Mesendoderm (in vitro differentiated cells): Measurements from ENCODE around the gene TGFBR2.

Experiments
- DNase-seq: peaks from one replicate; pipeline ENCODE4 v3.0.0; 2013
- H2AK5ac ChIP-seq: 2 replicates; pipeline ENCODE4 v1.6.1; 2013; ENCODE audit warnings: low read length, inconsistent platforms
- H2BK120ac ChIP-seq: 2 replicates; pipeline ENCODE4 v1.6.1; 2013; ENCODE audit warnings: low read depth, mild to moderate bottlenecking, low read length, moderate library complexity, mixed read lengths
- H2BK15ac ChIP-seq: replicated peaks from 2 replicates; pipeline ENCODE4 v1.6.1; 2013; ENCODE audit warnings: low read depth, mild to moderate bottlenecking, moderate library complexity
- H2BK5ac ChIP-seq: 2 replicates; pipeline ENCODE4 v1.6.1; 2013; ENCODE audit warnings: low read length, inconsistent platforms
- H3K18ac ChIP-seq: 2 replicates; pipeline ENCODE4 v1.6.1; 2013; ENCODE audit warnings: mild to moderate bottlenecking, low read length, mixed read lengths
- H3K23ac ChIP-seq: one replicate; pipeline ENCODE4 v1.6.1; 2013; ENCODE audit warnings: low read length
- H3K27ac ChIP-seq: 2 replicates; pipeline ENCODE4 v1.5.1; 2013; ENCODE audit warnings: low read depth, mild to moderate bottlenecking, inconsistent platforms, low read length, moderate library complexity
- H3K27me3 ChIP-seq: 2 replicates; pipeline ENCODE4 v1.6.1; 2013; ENCODE audit warnings: low read length, control low read depth, mild to moderate bottlenecking, inconsistent platforms; ENCODE audit not compliant: insufficient read depth, poor library complexity
- H3K36me3 ChIP-seq: 2 replicates; pipeline ENCODE4 v1.6.1; 2013; ENCODE audit warnings: low read length, inconsistent platforms; ENCODE audit not compliant: control insufficient read depth, insufficient read depth
- H3K4ac ChIP-seq: one replicate; pipeline ENCODE4 v1.6.1; 2013; ENCODE audit warnings: low read depth, mild to moderate bottlenecking, low read length, moderate library complexity
- H3K4me1 ChIP-seq: 2 replicates; pipeline ENCODE4 v1.6.1; 2013; ENCODE audit warnings: low read depth, low read length, inconsistent platforms; ENCODE audit not compliant: control insufficient read depth
- H3K4me2 ChIP-seq: 2 replicates; pipeline ENCODE4 v1.6.1; 2013; ENCODE audit warnings: low read length
- H3K4me3 ChIP-seq: 2 replicates; pipeline ENCODE4 v1.5.1; 2013; ENCODE audit warnings: mild to moderate bottlenecking, low read length
- H3K56ac ChIP-seq: one replicate; pipeline ENCODE4 v1.6.1; 2013; ENCODE audit warnings: low read length
- H3K79me1 ChIP-seq: 2 replicates; pipeline ENCODE4 v1.6.1; 2013; ENCODE audit warnings: low read length, inconsistent platforms
- H3K79me2 ChIP-seq: 2 replicates; pipeline ENCODE4 v1.6.1; 2013; ENCODE audit warnings: mild to moderate bottlenecking, low read length; ENCODE audit not compliant: control insufficient read depth, insufficient read depth
- H3K9ac ChIP-seq: 2 replicates; pipeline ENCODE4 v1.6.1; 2013; ENCODE audit warnings: low read length, inconsistent platforms
- H4K5ac ChIP-seq: one replicate; pipeline ENCODE4 v1.6.1; 2013; ENCODE audit warnings: low read length
- H4K8ac ChIP-seq: one replicate; pipeline ENCODE4 v1.6.1; 2013; ENCODE audit warnings: low read depth, mild to moderate bottlenecking, control low read depth, low read length, moderate library complexity
- WGBS: extraction: QIAGEN DNeasy Blood & Tissue Kit; methylation state at CpG from one replicate; pipeline ENCODE4 v1.1.7; 2013; ENCODE audit warnings: low lambda C conversion rate, missing lambda C conversion rate; ENCODE audit not compliant: insufficient coverage; ENCODE audit errors: extremely low coverage; 5-methylcytosine and 5-hydroxymethylcytosine counted together

The TGFBR2 gene

GRCh38 chr3:30646181-30646876 lies 39.9 kb downstream of the TGFBR2 start:
- no peak for DNase-seq
- Histone ChIP-seq H3K79me2 (peaks cover 2% of the 10 kb centered on the region), H4K5ac (no peak overlapping the region), H3K36me3 (no peaks in the 10 kb centered on the region), H3K4ac (no peak overlapping the region), H3K27me3 (no peaks in the 10 kb centered on the region), H4K8ac (no peak overlapping the region), H3K27ac (no peak overlapping the region), H3K9ac (no peak overlapping the region), H3K4me2 (no peak overlapping the region), H2AK5ac (no peak overlapping the region), H3K18ac (no peak overlapping the region), H3K79me1 (peaks cover 4% of the 10 kb centered on the region), H3K4me1 (peaks cover 8% of the 10 kb centered on the region), H2BK15ac (no peak overlapping the region), H3K23ac (no peak overlapping the region), H3K4me3 (no peak overlapping the region), H3K56ac (no peak overlapping the region), H2BK120ac (no peak overlapping the region), H2BK5ac (no peak overlapping the region)
- WGBS = no CpG with 5 or more reads among the region's 5 CpGs

- no peaks in the 10 kb centered on the region for H3K79me1 ChIP-seq
- H2BK15ac ChIP-seq = no peak overlapping the region
- H3K56ac ChIP-seq = no peak overlapping the region
- no peak overlapping the region for H2AK5ac ChIP-seq
- no peak for DNase-seq
- no peak overlapping the region for H3K18ac ChIP-seq
- no peak overlapping the region for H2BK120ac ChIP-seq
- H3K23ac ChIP-seq = no peak overlapping the region
- H3K4me3 ChIP-seq = no peak overlapping the region
- WGBS = no CpG with 5 or more reads among the region's 5 CpGs
- H3K79me2 ChIP-seq = no peaks in the 10 kb centered on the region
- H4K5ac ChIP-seq = no peak overlapping the region
- H3K36me3 ChIP-seq = peaks cover 2% of the 10 kb centered on the region
- H2BK5ac ChIP-seq = no peak overlapping the region
- no peak overlapping the region for H3K27ac ChIP-seq
- H4K8ac ChIP-seq = no peak overlapping the region
- H3K9ac ChIP-seq = no peak overlapping the region
- no peaks in the 10 kb centered on the region for H3K27me3 ChIP-seq
- H3K4me2 ChIP-seq = no peak overlapping the region
- peaks cover 2% of the 10 kb centered on the region for H3K4me1 ChIP-seq
- no peak overlapping the region for H3K4ac ChIP-seq
These were observed 40.8 kb downstream of the TGFBR2 start for GRCh38 chr3:30646961-30647752.

GRCh38 chr3:30648670-30649357 lies 42.4 kb downstream of the TGFBR2 start:
- Histone ChIP-seq H3K4me2 (no peak overlapping the region), H3K79me1 (no peaks in the 10 kb centered on the region), H3K9ac (no peak overlapping the region), H3K4ac (no peak overlapping the region), H3K27ac (no peak overlapping the region), H3K56ac (no peak overlapping the region), H3K18ac (no peak overlapping the region), H2AK5ac (no peak overlapping the region), H3K79me2 (no peaks in the 10 kb centered on the region), H4K5ac (no peak overlapping the region), H2BK5ac (no peak overlapping the region), H3K4me1 (peaks cover 2% of the 10 kb centered on the region), H3K36me3 (peaks cover 2% of the 10 kb centered on the region), H3K4me3 (no peak overlapping the region), H2BK120ac (no peak overlapping the region), H4K8ac (no peak overlapping the region), H2BK15ac (no peak overlapping the region), H3K27me3 (no peaks in the 10 kb centered on the region), H3K23ac (no peak overlapping the region)
- no peak for DNase-seq
- whole genome bisulfite sequencing = no CpG with 5 or more reads among the region's 5 CpGs

GRCh38 chr3:30649572-30650318 lies 43.3 kb downstream of the TGFBR2 start:
- H3K4me1 ChIP-seq = peaks cover 2% of the 10 kb centered on the region
- H3K9ac ChIP-seq = no peak overlapping the region
- no peak overlapping the region for H2BK5ac ChIP-seq
- H2BK15ac ChIP-seq = no peak overlapping the region
- H3K36me3 ChIP-seq = peaks cover 2% of the 10 kb centered on the region
- H3K79me1 ChIP-seq = no peaks in the 10 kb centered on the region
- no peak overlapping the region for H2BK120ac ChIP-seq
- no peak overlapping the region for H3K27ac ChIP-seq
- WGBS = no CpG with 5 or more reads among the region's 9 CpGs
- H3K4me3 ChIP-seq = no peak overlapping the region
- H3K4me2 ChIP-seq = no peak overlapping the region
- no peak for DNase-seq
- H3K79me2 ChIP-seq = no peaks in the 10 kb centered on the region
- H2AK5ac ChIP-seq = no peak overlapping the region
- no peaks in the 10 kb centered on the region for H3K27me3 ChIP-seq
- no peak overlapping the region for H4K5ac ChIP-seq
- H3K23ac ChIP-seq = no peak overlapping the region
- no peak overlapping the region for H3K18ac ChIP-seq
- no peak overlapping the region for H3K4ac ChIP-seq
- no peak overlapping the region for H4K8ac ChIP-seq
- H3K56ac ChIP-seq = no peak overlapping the region

- H3K4me2 ChIP-seq = no peak overlapping the region
- no peak overlapping the region for H3K4me3 ChIP-seq
- H3K36me3 ChIP-seq = peaks cover 2% of the 10 kb centered on the region
- no peaks in the 10 kb centered on the region for H3K79me2 ChIP-seq
- no peak overlapping the region for H2BK5ac ChIP-seq
- no peak overlapping the region for H3K27ac ChIP-seq
- no peak overlapping the region for H4K8ac ChIP-seq
- no peak overlapping the region for H3K18ac ChIP-seq
- no peak overlapping the region for H2AK5ac ChIP-seq
- H4K5ac ChIP-seq = no peak overlapping the region
- H3K4ac ChIP-seq = no peak overlapping the region
- peaks cover 2% of the 10 kb centered on the region for H3K4me1 ChIP-seq
- H3K23ac ChIP-seq = no peak overlapping the region
- no peak overlapping the region for H3K9ac ChIP-seq
- no peaks in the 10 kb centered on the region for H3K79me1 ChIP-seq
- H2BK120ac ChIP-seq = no peak overlapping the region
- H3K27me3 ChIP-seq = no peaks in the 10 kb centered on the region
- H3K56ac ChIP-seq = no peak overlapping the region
- WGBS = no CpG with 5 or more reads among the region's 2 CpGs
- DNase-seq = no peak
- no peak overlapping the region for H2BK15ac ChIP-seq
These were observed 44.1 kb downstream of the TGFBR2 start for GRCh38 chr3:30650348-30650995.
